ENCODE results near the gene ZNF44. TPM values are rescaled to one million over a fixed set of nuclear protein-coding genes. Genes with fewer than 3 reads are reported as not detected.

ZNF44 gene
- total and polyA plus RNA-seq, 2 experiments from 2014 or later: 4.1 to 4.3 TPM

DNA sequence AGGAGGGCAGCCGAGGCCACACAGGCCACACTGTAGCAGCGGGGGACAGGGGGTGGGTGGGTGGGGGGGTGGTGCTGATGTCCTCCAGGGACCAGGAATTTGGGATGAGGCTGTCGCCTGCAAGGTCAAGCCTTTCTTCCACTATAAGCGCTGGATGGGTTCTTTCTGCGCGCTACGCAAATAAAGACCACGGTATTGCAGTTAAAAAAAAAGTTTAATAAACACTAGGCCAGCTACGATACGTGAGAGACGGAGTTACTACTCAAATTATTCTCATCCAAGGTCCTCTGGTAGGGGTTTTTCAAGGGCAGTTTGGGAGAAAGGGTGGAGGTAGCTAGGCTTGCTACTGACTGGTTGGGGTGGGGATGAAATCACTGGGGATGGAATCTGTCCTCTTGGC, 508 bp upstream of the ZNF44 start:
- ATAC-seq (no peak), DNase-seq (ENCODE audit: low spot score) (no peak)
- H3K27me3 ChIP-seq (ENCODE audit: insufficient read depth): no peaks in the 10 kb centered on the region
- no peaks in the 10 kb centered on the region; the same call in 1 of the 2 replicates for H4K20me1 ChIP-seq (replicated peaks; ENCODE audit: insufficient read depth)
- H3K9me2 ChIP-seq (ENCODE audit: insufficient read depth): no peaks in the 10 kb centered on the region
- H2AFZ ChIP-seq: 0 out of 2 replicates have a peak overlapping the region, but pooled peaks have one; percentile 28
- no peak overlapping the region for H3K27ac ChIP-seq (ENCODE audit: low read depth)
- peaks cover 92% of the 10 kb centered on the region for H3K9me3 Mint-ChIP-seq
- peak overlapping the region; percentile 70 for H3K4me2 ChIP-seq
- peaks cover 42% of the 10 kb centered on the region for H3K36me3 Mint-ChIP-seq (ENCODE audit: low read depth)
- H3K79me2 ChIP-seq (replicated peaks; ENCODE audit: insufficient read depth): peaks cover 31% of the 10 kb centered on the region
- H3K27me3 Mint-ChIP-seq (ENCODE audit: insufficient read depth, low read depth, poor library complexity): peaks cover 16% of the 10 kb centered on the region
- TF ChIP-seq POLR2AphosphoS5 (IDR thresholded peaks at IDR 0.05; ENCODE audit: low read depth) (no peak), ZNF462 (CRISPR knock-in tag; IDR thresholded peaks at IDR 0.05) (no peak), ZNF331 (CRISPR knock-in tag; IDR thresholded peaks at IDR 0.05; ENCODE audit: low read depth) (no peak), NANOG (IDR thresholded peaks at IDR 0.05; ENCODE audit: borderline replicate concordance) (no peak), EZH2phosphoT487 (IDR thresholded peaks at IDR 0.05; ENCODE audit: unreplicated experiment) (no peak)
- TF ChIP-seq, protein P1, sequence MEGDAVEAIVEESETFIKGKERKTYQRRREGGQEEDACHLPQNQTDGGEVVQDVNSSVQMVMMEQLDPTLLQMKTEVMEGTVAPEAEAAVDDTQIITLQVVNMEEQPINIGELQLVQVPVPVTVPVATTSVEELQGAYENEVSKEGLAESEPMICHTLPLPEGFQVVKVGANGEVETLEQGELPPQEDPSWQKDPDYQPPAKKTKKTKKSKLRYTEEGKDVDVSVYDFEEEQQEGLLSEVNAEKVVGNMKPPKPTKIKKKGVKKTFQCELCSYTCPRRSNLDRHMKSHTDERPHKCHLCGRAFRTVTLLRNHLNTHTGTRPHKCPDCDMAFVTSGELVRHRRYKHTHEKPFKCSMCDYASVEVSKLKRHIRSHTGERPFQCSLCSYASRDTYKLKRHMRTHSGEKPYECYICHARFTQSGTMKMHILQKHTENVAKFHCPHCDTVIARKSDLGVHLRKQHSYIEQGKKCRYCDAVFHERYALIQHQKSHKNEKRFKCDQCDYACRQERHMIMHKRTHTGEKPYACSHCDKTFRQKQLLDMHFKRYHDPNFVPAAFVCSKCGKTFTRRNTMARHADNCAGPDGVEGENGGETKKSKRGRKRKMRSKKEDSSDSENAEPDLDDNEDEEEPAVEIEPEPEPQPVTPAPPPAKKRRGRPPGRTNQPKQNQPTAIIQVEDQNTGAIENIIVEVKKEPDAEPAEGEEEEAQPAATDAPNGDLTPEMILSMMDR (conservative IDR thresholded peaks at IDR 0.05; ENCODE audit: low read depth in 2 of 2): no peak
- no peaks in the 10 kb centered on the region; the same call in 1 of the 2 replicates for H3F3A ChIP-seq (replicated peaks; ENCODE audit: low read depth)
- peak overlapping the region; percentile 93 for H3K4me3 ChIP-seq
- peak overlapping the region; percentile 85; the same call in 2 of the 3 replicates for H3K4me3 Mint-ChIP-seq
- peaks cover 15% of the 10 kb centered on the region; the same call in 1 of the 2 replicates for H3K4me1 ChIP-seq (ENCODE audit: insufficient read depth)
- H3K27ac Mint-ChIP-seq: no peak overlapping the region
- no peaks in the 10 kb centered on the region; the same call in 2 of the 3 replicates for H3K4me1 Mint-ChIP-seq
- H3K36me3 ChIP-seq (ENCODE audit: insufficient read depth): no peaks in the 10 kb centered on the region

All from GM23338 (cell line).